NCI-H1092 treated with DMSO at 0.1 percent for 48 hours (cell line): ENCODE data around the gene KRTAP5-4.
"Not testable (repeated sequence)": the region's sequence is repeated elsewhere in the genome, so short reads cannot be mapped to it uniquely, and the experiment has no call there.

Experiments
- DNase-seq: peaks from one replicate; lab custom pipeline; 2025; lab: John Stamatoyannopoulos, UW

Gene KRTAP5-4

GRCh38 chr11:1637628-1638027 lies 15.7 kb upstream of the KRTAP5-4 start:
- no peak for DNase-seq

- DNase-seq, result no peak
These were observed 14.5 kb upstream of the KRTAP5-4 start for GRCh38 chr11:1636291-1636950.

DNA sequence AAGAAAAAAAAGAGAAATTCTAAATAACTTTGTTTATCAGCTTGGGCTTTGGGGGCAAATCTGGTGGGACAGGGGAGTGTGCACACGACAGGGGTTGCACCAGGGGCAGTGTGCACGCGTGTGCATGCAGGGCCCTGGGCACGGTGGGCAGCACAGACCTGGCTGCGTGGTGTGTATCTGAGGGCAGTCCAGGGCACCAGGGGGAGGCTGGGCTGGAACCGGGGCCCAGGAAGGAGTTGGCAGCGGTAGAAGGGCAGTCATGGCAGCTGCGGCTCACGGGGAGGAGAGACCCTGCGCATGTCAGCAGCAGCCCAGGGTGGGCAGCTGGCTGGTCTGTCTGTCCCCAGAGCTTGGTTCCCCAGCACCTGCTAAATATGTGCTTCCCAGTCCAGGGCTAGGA lies 11.9 kb upstream of the KRTAP5-4 start:
- no peak for DNase-seq

DNA sequence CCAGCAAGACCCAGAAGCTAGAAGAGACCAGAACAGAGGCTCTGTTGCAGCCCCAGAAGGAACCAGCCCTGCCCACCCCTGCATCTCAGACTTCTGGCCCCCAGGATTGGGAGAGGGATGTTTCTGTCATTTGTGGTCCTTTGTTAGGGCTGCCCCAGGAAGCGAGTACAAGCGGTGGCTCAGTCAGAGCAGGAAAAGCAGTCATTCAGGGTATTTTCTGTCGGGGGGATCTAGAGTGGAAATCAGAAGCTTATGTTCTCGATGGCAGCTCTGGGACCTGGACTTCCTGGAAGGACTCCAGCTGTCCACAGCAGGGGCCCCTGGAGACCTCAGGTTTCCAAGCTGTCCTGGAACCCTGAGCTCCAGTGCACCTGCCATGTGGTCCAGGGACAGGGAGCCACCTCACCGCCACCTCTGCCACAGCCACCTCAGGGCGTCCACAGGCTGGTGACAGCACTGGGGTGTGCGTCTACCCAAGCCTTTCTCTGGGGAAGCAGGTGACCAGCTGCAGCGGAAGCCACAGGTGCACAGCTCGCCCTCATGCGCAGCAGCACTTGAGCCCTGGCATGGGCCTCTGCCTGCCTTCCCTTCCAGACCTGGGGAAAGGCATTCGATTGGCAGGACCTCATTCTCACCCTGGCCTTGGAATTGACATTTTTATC lies 10.2 kb upstream of the KRTAP5-4 start:
- DNase-seq, result no peak

DNA sequence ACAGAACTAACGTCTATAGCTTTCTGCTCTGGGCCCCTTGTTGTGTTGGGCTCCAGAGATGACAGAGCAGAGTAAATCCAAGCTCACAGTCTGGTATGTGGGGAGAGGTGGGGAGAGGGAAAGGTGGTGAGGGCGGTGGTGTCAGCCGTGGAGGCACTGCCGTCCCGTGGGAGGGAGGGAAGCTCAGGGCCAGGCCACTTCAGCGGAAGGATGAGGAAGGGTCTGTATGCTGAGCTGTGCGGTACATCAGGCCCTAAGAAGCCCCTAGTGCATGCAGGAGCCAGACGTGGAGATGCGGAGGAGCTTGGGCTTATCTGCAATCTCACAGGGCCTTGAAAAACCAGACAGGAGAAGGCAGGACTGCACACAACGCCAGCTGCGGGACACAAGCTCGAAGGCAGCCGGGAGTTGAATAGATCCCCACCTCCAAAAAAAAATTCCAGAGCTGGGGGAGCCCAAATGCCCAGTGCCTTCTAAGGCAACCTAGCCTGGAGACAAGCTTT lies 9.2 kb upstream of the KRTAP5-4 start:
- DNase-seq, result no peak

DNA sequence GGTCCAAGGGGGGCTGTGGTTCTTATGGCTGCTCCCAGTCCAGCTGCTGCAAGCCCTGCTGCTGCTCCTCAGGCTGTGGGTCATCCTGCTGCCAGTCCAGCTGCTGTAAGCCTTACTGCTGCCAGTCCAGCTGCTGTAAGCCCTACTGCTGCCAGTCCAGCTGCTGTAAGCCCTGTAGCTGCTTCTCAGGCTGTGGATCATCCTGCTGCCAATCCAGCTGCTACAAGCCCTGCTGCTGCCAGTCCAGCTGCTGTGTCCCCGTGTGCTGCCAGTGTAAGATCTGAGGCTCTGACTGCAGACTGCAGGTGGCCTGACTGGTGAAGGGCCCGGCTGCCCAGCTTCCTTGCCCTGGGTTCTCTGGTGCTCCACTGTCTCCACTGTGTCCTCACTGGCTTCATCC lies 8.3 kb upstream of the KRTAP5-4 start:
- no peak for DNase-seq

DNA sequence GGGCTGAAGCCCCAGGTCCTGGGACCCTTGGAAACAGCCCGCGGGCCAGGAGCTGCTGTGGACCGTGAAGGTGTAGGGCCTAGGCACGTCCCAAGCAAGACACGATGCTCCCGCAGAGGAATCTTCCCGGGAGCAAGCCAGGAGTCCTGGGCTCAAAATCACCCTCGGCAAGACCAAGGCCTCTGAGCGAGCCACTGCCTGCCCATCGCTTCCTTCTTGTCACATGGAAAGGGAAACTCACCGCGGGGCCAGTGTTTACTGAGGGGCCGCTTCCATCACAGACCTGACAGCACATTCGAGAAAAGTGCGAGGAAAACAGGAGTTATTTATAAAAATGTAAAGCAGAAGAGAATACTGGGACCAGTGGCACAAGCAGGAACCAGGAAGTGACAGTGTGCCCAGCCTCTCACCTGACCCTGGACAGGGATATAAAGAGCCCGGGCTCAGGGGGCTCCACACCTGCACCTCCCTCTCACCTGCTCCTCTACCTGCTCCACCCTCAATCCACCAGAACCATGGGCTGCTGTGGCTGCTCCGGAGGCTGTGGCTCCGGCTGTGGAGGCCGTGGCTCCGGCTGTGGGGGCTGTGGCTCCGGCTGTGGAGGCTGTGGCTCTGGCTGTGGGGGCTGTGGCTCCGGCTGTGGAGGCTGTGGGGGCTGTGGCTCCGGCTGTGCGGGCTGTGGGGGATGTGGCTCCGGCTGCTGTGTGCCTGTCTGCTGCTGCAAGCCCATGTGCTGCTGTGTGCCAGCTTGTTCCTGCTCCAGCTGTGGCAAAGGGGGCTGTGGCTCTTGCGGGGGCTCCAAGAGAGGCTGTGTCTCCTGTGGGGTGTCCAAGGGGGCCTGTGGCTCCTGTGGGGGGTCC lies 7.6 kb upstream of the KRTAP5-4 start, which contains the start of gene KRTAP5-5:
Gene KRTAP5-5, plus strand, starts transcription at position 450 of the 860 bp plus-strand sequence. Its CDS starts 66 bp downstream, at position 516.
- no peak for DNase-seq

- no peak for DNase-seq
These were observed 6.8 kb upstream of the KRTAP5-4 start for GRCh38 chr11:1628506-1629325.

DNA sequence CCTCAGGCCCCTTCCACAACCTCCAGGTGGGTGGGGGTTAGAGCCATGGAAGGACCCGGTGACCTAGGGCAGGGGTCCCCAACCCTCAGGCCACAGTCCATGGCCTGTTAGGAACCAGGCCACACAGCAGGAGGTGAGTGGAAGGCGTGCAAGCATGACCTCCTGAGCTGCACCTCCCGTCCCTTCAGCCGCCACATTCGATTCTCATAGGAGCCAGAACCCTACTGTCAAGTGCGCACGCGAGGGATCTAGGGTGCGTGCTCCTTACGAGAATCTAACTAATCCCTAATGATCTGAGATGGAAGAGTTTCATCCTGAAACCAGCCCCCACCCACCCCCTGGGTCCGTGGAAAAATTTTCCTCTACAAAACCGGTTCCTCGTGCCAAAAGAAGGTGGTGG lies 3.6 kb upstream of the KRTAP5-4 start:
- no peak for DNase-seq

- DNase-seq, result no peak
These were observed 2.7 kb upstream of the KRTAP5-4 start for GRCh38 chr11:1624621-1625020.

DNA sequence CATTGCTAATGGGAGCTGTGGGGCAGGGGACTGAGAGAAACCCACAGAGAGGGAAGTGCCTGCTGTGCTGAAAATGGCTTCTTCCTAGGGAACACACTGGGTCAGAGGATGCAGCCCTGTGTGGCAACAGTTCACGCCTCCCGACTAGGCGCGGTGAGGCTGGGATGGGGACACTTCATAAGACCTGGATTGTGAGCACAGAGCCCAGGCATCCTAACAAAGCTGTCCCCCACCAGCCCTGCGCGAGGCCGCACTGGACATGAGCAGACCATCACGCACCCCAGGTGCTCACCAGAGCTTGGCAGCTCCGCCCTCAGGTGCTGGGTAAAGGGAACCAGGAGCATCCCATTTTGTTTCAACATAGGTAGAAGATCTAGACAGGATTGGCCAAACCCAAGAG lies 1.8 kb upstream of the KRTAP5-4 start:
- DNase-seq, result no peak

DNA sequence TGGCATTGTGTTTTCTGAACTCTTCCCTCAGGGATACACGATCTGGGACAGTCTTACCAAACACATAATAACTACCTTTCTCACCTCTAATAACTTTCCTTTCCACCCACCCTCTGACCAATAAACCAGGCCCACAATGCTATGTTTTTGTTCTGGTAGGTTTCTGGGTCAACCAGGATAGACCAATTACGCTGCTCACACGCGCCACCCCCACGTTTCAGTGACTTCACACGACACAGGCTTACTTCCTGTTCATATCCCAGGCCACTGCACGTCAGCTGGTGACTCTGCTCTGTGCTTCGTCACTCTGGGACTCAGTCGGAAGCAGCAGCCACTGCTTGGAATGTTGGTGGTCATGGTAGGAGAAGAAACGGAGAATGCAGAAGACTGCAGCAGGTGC lies 2.5 kb downstream of the KRTAP5-4 start:
- DNase-seq, result no peak

- DNase-seq, result no peak
These were observed 3.7 kb downstream of the KRTAP5-4 start for GRCh38 chr11:1618231-1618630.

GRCh38 chr11:1608363-1608762 lies 13.6 kb downstream of the KRTAP5-4 start, which contains the start of gene KRTAP5-3:
KRTAP5-3 (minus strand) TSS chr11:1608463; CDS start chr11:1608385, 78 bp downstream.
- no peak for DNase-seq

GRCh38 chr11:1607901-1608300 lies 14.0 kb downstream of the KRTAP5-4 start:
- DNase-seq, result not testable (repeated sequence)

DNA sequence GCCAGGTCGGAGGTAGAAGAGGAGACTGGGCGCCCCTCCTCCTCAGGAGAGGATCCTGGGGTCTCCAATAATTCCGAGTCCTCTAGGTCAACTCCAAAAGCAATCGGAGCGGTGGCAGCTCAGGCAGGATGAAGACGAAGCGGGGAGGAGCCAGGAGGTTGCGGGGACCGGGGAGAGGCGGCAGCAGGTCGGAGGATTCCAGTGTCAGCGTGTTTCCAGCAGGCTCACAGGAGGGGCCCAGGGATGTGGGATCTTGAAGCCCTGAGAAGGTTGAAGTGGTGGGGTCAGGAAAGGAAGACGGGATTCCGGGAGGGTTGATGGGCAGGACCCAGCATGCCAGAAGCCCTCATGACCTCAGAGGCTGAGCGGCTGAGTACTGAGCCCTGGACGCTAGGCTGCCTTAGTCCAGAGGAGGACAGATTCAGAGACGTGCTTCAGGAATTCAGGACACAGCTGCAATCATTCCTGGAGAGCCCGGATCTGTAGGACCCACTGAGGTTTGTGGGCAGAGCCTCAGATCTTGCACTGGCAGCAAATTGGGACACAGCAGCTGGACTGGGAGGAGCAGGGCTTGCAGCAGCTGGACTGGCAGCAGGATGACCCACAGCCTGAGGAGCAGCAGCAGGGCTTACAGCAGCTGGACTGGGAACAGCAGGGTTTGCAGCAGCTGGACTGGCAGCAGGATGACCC lies 14.6 kb downstream of the KRTAP5-4 start:
- not testable (repeated sequence) for DNase-seq

GRCh38 chr11:1605923-1606322 lies 16.0 kb downstream of the KRTAP5-4 start:
- DNase-seq, result not testable (repeated sequence)

GRCh38 chr11:1604711-1605110 lies 17.2 kb downstream of the KRTAP5-4 start:
- DNase-seq, result no peak

DNA sequence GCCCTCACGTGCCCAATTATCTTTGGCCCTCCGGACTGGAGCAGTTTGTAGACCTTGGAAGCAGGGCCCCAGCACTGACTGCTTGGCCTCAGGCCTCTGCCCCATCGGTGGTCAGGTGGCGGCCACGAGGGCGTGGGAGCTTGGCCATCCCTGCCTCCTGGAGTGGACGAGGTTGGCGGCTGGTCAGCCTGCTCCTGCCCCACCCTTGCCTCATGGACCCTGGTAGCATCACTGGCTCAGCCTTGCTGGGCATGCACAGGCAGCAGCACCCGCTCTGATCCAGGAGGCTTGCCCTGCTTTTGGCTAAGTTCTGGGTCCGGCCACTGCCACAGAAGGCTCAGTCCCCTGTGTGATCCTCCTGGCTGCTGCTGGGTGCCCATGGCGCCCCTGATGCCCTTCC lies 17.8 kb downstream of the KRTAP5-4 start:
- DNase-seq, result no peak

- DNase-seq, result no peak
These were observed 18.3 kb downstream of the KRTAP5-4 start for GRCh38 chr11:1603629-1604028.

GRCh38 chr11:1601663-1602062 lies 20.3 kb downstream of the KRTAP5-4 start:
- DNase-seq, result not testable (repeated sequence)
